Vagina (tissue), 2 donors: ENCODE data around the gene LONRF3.

Experiments used
- CTCF ChIP-seq, 3 experiments: fragments of 450-650 bp in 2 of 3; fragments of 200-600 bp in 1 of 3; sonication (generic) in 1 of 3; IDR thresholded peaks; one replicate each; pipeline ENCODE4 v1.5.1; 2017 to 2019; ENCODE audit warnings: antibody characterized with exemption in 3 of 3, mild to moderate bottlenecking in 2 of 3, moderate library complexity in 2 of 3
- POLR2A ChIP-seq, 2 donors: fragments of 450-650 bp; IDR thresholded peaks; one replicate each; pipeline ENCODE4 v1.6.1; 2017; ENCODE audit warnings: antibody characterized with exemption in 2 of 2, mild to moderate bottlenecking in 2 of 2, moderate library complexity in 2 of 2
- POLR2AphosphoS5 ChIP-seq, 2 donors: sonication (generic); formaldehyde crosslinking; IDR thresholded peaks; one replicate each; pipeline ENCODE4 v1.9.0; 2017; ENCODE audit warnings: antibody characterized with exemption in 2 of 2, mild to moderate bottlenecking in 2 of 2, low read depth in 1 of 2; ENCODE audit not compliant: insufficient read depth in 1 of 2

- no peak for TF ChIP-seq POLR2A (IDR thresholded peaks at IDR 0.05)
- TF ChIP-seq CTCF (IDR thresholded peaks at IDR 0.05): no peak
- no peak for TF ChIP-seq POLR2AphosphoS5 (IDR thresholded peaks at IDR 0.05; ENCODE audit: insufficient read depth in 1 of 2, low read depth in 1 of 2)
These were observed 15.5 kb downstream of the LONRF3 start for GRCh38 chrX:118989886-118990285.
